IPS DF 4.7 (cell line): ENCODE results near the gene COL9A3.

Experiments used
- DNase-seq: peaks from one replicate; pipeline ENCODE4 v3.0.0-alpha.2; 2013; ENCODE audit warnings: low spot score; ENCODE audit errors: extremely low read depth

The COL9A3 gene

DNA sequence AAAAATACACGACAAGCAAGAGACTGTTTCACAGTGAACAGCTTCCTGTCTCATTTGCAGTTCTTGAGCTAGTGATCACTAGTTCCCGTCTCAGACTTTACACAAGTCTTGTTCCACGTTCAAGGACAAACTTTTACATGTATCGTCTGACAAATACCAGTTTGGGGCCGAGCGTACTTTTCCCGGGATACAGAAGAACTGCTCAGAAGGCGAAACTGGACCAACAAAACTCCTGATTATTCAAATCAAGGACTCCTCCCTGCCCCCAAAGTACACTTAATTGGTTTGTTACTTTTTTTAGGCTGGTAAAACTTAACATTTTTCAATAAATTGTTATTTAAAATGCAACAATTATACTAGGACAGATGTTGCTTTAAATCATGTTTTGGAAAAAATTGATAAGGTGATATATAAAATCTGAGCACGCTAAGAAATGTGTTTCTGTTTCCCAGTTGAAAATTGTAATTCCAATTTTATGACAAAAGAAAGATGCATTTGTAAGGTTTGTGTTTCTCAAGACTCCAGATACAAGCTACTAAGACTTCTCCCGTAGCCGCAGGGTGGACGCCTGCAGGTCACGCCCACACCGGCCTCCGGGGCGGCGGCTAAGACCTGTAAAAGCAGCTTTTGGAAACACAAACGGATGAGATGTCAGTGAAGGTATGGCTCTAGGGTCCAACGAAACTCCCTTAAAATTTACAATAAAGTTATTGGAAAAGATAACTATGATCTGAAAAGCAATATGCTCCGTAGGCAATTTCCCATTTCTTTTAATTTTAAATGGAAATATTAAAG is 61.6 kb downstream of the COL9A3 start:
- DNase-seq, result no peak

DNA sequence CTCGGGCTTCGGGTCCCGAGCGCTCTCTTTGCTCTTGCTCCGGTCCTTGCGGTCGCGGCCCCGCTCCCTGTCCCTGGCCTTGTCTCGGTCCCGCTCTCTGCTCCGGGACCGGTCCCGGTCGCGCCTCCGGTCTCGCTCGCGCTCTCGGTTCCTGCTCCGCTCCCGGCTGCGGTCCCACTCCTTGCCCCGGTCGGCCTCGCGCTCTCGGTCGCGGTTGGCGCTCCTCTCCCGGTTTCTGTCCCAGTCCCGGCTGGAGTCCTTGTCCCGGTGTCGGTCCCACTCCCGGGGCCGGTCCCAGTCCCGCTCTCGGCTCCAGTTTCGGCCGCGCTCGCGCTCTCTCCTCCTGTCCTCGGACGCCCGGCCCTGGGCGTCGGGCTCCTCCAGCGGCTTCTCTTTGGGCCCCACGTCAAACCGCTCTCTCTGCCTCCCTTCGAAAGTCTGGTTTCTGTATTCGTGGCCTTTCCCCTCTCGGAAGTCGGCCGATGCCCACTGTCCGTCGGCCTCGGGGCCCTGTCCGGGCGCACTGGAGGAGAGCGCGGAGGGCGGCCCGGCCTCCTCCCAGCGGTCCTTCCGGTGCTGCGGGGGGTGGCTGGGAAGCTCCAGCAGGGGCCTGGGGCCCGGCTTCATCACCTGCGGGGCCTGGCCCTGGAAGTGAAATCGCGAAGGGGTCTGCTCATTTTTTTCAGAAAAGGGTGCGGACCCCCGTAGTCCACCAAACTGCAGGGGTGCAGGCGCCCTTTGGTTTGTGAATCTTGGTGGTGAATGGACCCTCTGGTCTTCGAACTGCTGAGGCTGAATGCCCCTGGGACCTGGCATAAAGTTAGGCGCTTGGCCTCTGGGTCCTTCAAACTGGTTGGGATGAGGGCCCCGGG is 62.7 kb downstream of the COL9A3 start:
- DNase-seq, result no peak

DNA sequence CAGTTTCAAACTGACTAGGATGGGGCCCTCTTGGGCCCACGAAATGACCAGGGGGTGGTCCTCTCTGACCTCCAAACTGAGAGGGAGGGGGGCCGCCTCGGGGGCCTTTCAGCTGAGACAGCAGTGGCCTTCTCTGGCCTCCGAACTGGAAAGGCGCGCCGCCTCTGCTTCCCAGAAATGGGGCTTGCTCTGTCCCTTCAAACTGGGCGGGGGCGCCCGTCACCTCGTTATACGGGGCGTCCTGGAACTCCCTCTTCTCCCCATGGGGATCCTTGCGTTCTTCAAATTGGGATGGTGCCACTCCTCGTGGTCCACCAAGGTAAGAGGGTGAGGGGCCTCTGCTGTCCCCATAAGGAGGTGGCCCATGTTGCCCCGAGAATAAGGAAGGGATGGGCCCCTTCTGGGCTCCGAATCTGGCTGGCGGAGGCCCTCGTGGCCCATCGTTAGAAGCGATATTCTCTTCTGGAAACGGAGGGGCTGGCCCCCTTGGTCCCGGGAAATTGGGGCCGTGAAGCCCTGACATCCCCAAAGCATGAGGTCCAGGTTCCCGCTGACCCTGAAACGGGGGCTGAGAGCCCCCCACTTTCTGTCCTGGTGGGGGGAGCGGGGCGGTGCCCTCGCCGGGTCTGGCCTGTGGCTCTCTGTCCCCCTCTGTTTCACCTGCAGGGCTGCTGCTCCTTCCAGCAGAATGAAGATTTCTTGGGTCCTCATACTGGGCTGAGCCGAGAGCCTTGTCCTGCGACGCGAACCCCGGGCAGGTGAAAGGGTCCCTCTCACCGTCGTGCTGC is 63.5 kb downstream of the COL9A3 start:
- DNase-seq, result no peak

DNA sequence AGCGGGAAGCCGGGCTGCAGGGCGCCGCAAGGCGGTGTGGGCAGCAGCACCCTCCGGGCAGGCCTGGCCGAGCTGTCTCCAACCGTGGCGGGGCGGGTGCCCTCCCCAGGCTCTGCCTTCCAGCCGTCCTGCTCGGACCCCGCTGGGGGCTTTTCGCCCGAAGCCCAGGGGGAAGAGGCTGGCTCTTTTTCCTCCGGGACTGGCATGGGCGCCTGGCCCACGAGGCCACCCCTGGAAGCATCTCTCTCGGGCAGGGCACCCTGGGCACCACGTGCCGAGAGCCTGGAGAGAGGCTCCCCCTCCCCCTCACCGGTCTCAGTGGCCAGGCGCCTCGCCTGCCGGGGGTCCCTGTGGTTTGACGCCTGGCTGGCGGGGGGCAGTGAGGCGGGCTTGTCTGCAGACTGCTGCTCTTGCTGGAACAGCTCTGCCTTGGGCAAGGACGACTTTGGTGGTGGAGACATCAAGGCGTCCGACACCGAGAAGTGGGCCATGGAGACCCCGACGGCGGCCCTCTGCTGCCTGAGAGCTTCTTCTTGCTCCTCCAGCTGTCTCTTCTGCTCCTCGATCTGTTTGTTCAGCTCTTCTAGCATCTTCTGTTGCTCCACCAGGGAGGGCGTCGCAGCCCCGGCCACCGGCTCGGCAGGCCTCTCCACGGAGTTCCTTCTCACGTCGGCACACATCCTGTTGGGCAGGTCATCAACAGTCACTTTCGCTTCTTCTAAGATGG is 64.2 kb downstream of the COL9A3 start:
- DNase-seq, result no peak

DNA sequence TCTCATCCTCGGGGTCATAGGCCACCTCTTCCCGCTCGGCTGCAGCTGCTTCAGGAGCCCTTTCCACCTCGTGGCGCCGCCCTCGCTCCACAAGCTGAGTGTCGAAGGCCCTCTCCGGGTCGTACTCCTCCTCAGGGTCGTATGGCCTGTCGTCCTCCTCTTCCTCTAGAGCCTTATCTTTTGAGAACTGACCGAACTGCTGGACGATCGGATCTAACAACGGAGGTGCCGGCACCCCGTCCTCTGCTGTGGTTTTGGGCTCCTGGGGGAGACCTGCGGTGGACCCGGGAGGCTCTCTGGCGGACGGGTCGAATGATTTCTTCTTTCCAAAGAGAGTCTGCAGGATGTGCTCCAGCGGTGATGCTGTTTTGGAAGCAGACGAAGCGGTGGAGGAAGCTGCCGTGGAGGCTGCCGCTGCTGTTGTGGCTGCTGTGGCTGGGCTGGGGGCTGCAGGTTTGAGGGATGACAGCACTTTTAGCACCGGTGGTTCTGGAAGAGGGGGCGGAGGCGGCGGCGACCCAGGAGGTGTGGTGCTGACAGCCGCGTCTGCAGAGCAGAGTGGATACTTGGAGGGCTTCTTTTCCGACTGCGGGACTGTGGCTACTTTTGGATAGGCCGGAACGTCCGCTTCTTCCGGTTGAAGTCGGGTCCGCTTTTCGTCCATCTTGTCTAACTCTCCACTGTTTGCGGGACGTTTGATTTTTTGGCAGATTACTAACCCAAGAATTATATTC is 65.0 kb downstream of the COL9A3 start:
- no peak for DNase-seq

DNA sequence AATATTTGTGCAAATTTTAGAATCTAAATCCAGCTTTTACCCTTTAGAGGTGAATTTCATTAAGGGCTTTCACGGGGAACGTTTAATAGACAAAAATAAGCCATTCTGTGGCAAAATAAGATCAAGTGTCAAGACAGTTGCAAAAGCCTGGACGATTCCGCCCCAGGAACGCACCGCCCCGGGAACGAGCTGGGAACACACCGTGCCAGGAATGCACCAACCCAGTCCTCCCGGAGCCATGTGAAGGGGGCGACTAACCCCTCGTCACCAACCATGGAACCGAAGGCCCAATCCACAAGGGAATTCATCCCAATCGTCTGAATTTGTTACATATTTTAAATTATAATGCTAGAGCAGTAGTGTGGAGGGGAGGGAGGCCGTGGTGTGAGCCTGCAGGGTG is 65.6 kb downstream of the COL9A3 start:
- no peak for DNase-seq

DNA sequence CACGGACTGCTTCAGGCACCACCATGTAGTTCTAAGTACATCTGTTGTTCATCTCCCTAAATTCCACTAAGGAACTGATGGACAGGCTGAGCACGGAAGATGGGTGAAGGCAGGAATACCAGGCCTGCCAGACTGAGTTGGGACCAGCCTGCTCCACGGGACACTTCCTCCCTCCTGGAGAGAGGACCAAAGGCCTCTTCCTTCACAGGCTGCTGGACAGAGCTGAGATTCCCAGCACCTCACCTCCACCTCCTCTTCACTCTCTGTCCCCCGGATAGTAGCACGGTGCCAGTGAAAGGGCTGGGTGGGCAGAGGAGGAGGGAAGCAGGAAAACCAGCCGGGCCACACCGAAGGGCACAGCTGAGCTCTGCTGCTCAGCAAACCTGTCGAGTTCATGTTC is 67.7 kb downstream of the COL9A3 start:
- no peak for DNase-seq

DNA sequence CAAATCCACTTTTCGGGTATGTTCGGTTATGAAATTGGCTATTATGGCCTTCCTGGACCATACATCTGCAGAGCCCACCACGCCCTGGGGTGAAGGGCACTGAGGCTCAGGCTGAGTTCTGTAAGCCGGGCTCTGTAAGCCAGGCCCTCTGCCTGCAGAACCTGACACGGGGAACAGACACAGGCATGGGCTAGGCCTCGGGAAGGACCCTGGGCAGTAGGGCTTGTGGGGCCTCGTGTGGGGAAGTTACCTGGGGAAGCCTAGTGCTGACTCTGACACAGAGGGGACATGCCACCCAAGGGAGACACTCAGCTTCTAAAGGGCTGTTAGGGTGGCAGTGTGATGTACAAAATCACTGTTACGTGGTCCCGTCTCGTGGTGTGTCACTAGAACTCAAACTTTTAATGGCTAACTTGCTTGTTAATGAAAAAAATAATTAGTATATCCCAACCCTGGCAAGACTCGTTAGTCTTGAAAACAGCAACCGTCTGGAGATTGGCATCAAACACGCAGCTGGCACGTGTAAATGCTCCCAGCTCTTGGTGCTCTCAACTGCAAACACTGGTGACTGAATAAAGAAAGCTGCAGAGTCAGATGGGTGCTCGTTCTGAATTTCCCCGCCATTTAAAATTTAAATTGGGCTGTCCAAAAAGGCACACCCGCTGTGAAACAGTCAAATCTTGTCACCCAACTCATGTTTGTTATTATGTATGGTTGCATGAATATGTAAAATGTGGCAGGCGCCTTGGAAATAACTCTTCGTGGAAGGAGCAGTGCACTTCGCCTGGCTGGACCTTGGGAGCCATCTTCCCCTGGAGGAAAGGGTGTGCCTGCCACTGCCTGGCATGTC is 68.4 kb downstream of the COL9A3 start:
- no peak for DNase-seq

DNA sequence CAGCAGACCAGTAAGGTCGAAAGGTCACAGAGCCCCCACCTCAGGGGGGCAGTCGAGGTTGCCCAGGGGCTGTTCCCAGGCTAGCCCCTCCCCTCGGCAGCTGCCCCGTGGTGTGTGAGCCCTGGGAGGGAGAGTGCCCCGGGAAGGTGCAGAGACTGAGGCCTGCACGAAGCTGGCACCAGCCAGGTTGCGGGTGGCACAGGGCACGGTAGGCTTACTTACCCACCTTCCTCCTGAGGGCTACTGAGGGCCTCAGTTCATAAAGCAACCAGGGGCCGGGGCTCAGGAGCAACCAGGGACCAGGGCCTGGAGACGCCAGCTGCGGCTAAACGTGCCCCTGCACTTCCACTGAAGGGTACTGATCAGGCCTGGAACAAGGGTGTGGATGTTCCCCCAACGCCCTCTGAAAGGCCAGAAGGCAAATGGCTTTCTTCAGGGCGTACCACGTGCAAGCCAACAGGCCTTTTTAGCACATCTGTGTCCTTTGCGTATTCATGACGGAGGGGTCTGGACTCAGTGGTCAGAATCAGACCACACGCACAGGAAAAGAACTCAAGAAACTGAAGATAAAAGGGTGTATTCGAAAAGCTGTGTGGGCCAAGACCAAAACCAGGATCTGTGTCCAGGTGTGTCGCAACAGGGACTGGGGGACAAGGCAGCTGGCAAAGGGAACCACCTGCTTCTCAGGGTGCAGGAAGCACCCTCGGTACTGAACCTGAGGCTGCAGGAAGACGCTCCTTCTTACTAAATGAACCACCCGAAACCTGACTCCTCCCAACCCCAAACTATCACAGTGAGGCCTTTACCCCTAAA is 69.3 kb downstream of the COL9A3 start:
- DNase-seq, result no peak

DNA sequence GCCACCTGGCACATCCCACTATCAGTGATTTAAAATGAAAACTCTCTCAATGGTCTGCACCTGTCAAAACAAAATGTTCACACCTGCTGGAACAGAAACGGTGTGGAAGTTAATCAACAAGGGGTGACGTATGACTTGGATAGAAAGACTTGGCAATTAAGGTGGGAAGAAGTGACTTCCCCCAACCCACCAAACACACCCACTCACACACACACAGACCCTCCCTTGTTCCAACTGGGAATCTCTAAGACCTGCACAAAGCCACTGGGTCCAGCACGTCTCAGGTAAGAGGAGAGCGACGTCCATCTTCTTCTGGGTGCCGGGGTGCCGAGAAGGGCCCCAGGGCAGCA is 69.8 kb downstream of the COL9A3 start:
- no peak for DNase-seq

DNA sequence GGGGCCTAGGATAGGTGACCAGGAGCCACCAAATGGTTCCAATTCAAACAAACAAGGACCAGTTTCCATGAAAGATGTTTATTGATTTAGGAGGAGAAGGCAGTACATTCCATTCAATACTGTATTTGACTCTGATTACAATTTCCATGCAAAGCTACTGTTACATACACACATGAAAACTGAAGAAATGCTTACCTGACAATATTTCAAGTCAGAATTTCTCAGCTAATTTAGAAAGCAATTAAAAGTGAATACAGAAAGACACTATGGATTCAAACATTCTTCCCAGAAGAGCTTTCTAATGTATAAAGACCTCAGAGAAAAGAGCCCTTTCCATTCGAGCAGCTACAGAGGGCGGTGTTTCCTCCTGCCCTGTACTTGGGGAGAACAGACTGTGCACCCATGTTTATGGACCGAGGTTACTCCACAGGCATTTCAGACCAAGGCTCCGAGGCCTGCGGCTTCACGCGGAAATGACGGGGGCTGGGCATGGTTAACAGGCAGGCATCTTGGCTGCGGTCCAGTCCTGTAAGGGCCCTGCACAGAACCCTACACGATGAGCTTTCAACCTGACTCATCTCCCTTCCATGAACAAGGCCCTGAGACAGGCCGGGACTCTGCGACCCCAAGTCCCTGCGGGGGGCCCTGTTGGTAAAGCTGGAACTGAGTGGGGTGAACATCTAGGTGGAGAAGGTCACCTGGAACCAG is 70.5 kb downstream of the COL9A3 start:
- DNase-seq, result no peak

DNA sequence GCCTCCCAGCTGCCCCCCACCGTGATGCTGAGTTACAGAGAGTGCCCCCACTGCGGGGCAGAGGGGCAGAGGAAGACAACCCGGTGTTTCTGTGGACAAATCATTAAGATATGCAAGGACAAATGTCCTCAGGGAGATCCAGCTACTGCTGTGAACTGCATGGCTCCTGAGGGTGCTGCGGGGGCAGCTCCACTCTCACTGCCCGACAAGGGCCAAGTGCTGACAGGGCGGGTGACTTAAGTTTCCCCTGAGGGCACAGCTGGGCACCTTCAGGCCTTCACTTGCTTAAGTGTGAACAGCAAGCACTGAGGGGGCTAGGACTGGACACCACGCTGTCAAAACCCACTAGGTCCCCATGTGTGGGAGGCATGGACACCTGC is 71.0 kb downstream of the COL9A3 start:
- no peak for DNase-seq

DNA sequence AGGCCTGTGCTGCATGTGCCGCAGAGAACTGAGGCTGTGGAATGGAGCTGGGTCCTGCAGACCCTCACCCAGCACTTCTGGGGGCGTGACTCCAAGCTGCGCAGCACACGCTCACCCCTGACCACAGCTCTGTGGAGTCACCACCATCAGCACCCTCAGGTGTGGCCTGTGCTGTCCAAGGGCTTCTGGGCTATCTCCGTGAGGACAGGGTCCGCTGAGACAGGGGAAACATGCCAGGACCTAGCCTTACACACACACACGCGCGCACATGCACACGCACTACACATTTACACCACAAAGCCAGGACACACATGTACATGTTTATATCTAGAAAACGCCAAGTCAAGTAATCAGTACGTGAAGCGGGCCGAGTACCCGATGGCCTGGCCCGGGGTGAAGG is 71.6 kb downstream of the COL9A3 start:
- DNase-seq, result no peak

DNA sequence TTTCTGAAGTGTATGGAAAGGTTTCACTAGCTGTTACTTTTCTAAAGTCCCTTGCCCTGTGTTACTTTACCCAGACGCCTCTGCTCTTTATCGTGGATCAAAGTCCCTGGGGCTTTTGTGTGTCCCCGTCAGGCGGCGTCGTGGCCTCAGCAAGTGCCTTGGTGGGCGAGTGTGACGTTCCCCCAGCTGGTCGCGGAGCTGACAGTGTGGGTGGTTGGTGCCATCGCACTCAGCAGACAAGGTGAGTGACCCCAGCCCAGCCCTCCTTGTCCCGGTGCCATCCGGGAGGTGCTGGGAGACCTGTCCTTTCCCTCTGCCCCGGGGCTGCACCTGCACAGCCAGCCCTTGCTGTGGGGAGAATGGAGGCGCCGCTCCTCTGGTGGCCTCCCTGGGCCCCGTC is 72.1 kb downstream of the COL9A3 start:
- no peak for DNase-seq

DNA sequence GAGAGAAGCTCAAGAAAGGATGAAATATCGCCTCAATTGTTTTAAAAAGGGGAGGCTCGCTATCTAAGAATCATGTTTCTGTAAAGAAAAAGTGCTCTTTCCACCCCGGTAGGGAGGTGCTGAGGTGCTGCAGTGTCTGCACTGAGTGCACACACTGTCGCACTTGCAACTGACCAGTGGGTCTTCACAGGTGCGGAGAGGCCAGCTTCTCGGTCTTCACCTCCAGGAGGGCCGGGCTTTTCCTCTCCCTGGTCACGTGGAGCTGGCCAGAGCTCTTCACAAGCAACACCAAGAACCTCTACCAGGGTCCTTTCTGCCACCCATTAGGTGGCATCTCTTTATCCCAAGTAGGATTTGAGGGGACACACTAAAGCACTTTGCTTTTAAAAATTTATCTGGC is 72.6 kb downstream of the COL9A3 start:
- DNase-seq, result no peak

DNA sequence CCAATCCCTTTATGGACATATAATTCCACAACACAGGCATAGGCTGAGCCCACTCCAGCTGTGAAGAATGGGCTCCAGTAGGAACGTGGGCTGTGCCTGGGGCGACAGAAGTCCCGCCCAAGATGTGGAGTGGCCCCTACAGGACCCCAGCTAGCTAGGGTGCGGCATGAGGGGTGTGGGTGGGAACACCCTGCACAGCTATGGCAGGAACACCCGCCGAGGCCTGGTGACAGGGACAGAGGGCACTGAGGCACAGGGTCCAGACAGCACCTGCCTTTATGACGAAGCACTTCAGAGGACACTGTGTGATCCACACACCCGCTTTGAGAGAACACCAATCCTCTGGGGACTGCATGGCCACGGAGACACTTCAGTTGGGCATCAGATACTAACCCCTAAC is 73.0 kb downstream of the COL9A3 start:
- no peak for DNase-seq

DNA sequence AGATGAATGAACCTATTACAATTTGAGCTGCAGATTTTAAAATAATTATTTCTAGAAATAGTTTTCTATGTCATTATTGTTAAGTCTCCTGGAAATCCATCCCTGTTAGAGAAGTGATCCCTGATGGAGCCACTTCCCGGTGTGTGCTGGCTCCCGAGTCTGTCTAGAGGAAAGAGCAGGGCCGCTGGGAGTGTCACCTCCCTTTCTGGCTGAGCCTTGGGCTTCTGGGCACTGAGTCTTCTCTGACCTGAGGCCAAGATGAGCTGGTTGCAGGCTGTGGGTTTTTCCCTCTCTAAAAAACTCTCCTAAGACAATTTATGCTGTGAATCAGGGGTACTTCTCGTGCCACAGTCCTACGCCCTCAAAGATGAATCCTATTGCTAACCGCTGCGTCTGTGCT is 73.6 kb downstream of the COL9A3 start:
- DNase-seq, result no peak
